HTERT RPE-1 (cell line): ENCODE data around the gene CLSTN2.

Source experiments
- in situ Hi-C: fragments of 300-500 bp; cut with MboI; formaldehyde crosslinking; loops from 4 replicates; pipeline ENCODE4 v1.14.3; 2020; ENCODE audit warnings: low sequenced_read_pairs

The CLSTN2 gene

DNA sequence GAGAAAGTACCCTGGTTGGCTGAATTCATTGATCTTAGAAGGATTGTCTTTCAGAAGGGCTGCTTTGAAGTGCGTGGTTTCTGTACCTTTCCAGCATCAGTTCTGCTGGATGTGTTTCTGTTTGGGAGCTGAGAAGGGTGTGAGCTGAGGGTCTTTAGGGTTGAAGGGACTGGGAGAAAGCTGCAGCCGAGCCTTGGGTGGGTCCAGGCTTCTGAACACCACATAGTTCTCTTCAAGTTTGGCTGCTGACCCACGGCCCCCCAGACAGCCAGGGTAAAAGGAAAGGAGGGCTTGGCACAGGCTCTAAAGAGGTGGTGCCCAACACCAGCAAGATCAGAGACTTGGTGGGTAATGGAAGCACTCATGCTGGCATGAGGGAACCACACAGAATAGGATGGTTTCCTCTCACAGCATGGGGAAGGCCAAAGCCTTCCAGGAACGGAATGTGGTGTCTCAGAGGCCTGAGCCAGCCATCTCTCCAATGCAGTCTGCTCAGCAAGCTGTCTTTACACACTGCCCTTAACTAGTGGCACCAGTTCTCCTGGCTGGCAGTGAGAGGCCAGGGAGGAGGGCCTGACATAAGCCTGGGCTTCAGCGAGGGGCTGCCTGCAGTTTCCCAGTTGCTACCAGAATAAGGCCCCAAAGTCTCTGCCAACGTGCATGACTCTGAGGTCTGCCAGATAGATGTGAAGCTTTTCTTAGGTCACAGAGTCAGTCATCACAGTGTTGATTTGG lies 503.9 kb downstream of the CLSTN2 start:
- in situ Hi-C loops: no loop called here

DNA sequence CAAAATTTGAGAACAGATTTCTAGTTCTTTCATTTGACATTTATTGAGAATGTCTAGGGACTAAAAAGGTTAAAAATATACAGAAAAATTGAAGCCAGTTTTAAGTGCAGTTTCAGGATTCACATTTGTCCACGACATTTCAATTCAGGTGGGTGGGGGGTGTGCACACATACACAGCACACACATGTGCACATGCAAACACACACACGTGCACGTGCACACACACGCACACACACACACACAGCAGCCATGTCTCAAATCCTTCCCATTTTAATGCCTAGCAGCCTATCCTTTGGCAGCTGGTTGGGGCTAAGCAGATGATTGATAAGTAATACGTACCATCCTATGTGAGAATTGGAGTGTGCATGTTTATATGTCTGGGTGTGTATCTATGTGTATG lies 504.5 kb downstream of the CLSTN2 start:
- in situ Hi-C loops: no loop called here

DNA sequence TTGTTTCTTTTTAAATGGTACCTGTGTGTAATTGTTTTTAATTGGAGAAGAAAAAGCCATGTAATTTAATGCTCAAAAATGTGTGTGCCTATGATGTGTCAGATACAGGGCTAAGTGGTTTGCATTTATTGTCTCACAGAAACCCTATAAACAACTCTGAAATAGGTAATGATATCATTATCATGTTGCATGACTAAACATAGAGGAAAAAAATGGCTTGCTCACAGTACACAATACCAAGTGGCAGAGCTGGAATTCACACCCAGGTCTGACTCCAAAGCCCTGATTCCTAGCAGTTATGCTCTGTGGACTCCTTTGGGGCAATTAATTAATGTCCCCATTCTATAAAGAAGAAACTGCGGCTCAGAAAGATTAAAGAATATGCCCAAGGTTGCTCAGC lies 505.5 kb downstream of the CLSTN2 start:
- in situ Hi-C loops: no loop called here

DNA sequence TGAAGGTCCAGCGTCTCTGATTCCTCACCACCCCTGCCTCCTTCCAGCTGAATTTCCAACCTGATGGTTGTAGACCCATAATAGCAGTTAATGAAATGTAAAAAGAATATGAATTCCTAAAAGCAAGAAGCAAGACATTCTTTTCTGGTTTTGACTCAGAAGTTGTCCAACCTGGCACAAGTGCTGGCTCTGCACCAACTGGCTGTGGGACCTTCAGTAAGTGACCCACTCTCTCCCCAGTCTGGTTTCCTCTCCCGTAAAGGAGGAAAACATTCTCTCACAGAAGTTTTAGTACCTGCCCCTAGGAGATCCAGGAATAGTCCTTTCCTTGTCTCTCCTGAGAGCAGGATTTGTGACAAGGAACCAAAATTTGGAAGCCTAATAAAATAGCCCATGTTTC lies 506.0 kb downstream of the CLSTN2 start:
- in situ Hi-C loops: no loop called here

DNA sequence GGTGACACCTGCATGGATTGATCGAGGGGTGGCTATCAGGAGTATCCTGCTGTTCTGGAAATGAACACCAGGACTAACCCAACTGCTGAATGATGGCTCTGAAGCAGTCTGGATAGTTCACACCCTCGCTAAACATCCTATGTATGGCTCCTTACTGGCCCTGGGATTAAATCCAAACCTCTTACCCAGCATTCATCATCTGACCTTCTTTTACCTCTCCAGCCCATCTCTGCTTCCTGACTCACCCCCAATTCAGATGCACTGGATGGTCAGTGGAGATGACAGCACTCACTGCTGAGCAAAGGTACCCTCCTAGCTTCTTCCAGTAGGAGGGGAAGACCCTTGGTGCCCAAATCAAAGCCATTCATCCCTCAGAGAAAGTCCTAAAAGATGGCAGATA lies 507.6 kb downstream of the CLSTN2 start:
- in situ Hi-C loops: no loop called here

DNA sequence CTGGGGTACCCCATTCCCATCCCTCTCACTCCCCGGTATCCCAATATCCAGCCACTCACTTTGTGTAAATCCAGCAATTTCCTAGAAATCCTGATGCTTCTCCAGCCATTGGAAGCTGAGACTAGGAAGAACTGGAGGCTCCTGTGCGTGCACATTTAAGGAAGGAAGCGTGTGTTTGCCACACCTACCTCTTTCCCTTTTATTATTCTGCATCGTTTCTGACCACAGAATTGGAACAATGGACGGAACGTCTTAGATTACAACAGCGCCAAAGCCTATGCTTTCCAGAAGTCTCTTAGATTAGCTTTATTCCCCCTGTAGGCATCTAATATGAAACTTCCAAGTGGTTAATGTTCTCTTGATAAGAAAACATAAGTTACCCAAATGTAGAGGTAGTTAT lies 508.1 kb downstream of the CLSTN2 start:
- in situ Hi-C loops: no loop called here

DNA sequence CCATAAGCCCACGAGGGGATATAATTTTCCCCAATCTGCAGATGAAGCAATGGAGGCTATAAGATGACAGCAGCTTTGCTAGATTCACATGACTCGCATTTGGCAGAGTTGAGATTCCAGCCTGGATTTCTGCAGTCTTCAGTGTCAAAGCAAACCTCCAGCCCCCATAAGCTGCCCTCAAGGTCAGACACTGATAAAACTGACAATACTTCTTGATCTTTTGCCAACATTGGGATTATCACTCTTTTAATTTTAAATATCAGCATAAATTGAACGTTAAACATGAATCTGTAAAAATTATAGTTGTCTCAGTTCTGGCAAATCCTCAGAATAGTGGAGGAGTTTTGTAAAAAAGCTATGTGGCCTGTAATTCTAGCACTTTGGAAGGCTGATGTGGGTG lies 508.8 kb downstream of the CLSTN2 start:
- in situ Hi-C loops: no loop called here

DNA sequence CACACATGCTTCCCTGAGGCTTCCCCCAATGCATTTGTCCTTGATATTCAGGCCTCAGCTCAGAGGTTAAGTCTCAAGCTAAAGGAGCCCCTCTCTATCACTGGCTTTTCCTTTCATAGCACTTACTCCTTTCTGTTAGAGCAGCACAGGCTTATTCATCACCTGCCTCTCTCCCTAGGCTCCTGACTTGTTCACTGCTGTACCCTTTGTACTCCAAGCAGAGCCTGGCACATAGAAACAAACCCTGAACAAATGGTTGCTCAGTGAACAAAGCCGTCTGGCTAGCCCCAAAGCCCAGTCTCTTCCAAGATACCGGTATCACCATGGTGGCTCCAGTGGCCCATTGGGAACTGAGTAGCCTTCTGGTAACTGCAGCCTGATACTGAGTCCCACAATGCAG lies 511.7 kb downstream of the CLSTN2 start:
- in situ Hi-C loops: no loop called here

DNA sequence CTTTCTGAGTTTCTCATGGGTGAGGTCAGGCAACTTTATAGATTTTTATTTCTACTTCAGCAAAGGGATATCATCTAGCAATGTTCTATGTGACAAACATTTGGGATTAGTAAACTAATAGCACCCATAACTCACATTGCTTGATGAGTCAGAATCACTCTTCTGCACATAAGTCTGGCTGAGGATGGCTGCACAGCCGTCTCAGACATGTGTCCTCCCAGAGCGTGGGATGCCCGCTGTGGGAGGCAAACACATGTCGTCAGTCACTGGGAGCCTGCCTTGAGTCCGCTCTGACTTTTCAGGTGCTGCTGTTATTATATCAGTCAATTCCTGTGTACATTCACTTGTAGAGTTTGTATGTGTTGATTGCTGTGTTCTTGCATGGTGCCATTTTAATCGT lies 512.2 kb downstream of the CLSTN2 start:
- in situ Hi-C loops: no loop called here

DNA sequence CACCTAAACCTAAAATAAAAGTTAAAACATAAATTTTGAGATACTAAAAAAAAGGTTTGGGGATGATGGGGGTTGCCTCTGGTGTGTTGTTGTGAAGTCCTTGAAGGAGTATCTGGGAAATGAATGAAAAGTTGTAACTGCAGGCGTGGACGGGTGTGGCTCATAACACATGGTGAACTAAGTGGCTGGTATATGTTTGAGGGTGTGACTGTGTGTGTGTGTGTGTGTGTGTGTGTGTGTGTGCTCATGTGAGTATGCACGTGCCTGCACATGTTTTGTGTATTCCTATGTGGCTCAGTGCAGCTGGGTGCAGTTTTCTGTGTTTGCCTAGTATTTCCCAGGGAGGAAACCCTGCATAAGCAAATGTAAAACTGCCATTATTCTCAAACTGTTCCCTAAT lies 513.0 kb downstream of the CLSTN2 start:
- in situ Hi-C loops: no loop called here

DNA sequence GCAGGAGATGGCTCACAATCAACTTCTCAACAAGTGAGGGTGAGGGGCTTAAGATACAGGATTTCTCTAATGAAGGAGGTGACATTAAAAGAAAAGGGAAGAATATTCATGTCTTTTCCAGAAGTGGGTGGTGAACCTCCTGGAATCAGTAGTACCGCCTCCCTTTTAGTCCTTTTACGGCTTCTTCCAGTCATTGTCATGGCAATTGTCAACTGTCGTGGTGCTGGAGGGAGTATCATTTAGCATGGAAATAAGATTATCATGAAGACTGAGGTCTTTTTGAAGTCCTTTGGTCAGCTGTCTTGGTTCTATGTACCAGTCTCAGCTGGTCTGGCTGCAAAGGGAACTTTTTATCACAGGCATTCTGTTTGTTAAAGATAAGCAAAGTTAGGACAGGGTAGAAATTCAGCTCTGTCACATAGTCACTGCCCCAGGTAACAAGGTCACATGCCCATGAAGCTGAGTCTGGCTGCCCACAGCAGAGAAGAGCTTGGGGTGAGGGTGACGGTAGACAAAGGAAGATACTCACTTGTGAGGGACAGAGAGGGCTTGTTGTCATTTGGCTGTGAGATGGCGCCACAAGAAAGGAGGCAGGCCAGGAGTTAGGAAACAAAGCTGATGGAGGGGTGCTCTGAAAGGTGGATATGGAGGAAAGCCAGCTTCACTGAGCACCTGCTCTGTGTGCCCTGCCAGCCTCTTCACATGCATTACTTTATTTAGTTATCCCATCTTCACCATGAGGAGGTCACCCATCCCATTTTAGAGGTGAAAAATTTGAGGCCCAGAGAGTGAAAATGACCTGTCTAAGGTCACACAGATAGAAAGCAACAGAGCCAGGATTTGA lies 514.6 kb downstream of the CLSTN2 start:
- in situ Hi-C loops: no loop called here

DNA sequence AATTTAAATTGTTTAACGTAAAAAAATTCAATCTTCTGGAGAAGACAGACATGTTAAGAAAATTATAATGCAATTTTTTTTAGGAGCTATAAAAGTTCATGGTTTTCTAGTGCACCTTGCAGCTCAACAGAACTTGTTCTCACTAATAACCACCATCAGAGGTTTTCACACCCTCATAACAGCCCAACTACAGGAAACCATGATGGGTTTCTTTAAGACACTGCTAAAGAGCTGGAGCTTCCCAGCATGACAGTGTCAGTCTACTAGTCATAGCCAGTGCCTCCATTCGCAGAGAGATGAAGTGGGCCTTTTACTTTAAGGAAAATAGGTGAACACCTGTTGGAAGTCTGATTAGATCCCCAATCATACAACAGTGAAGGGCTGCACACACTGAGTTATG lies 518.8 kb downstream of the CLSTN2 start:
- in situ Hi-C loops: no loop called here

DNA sequence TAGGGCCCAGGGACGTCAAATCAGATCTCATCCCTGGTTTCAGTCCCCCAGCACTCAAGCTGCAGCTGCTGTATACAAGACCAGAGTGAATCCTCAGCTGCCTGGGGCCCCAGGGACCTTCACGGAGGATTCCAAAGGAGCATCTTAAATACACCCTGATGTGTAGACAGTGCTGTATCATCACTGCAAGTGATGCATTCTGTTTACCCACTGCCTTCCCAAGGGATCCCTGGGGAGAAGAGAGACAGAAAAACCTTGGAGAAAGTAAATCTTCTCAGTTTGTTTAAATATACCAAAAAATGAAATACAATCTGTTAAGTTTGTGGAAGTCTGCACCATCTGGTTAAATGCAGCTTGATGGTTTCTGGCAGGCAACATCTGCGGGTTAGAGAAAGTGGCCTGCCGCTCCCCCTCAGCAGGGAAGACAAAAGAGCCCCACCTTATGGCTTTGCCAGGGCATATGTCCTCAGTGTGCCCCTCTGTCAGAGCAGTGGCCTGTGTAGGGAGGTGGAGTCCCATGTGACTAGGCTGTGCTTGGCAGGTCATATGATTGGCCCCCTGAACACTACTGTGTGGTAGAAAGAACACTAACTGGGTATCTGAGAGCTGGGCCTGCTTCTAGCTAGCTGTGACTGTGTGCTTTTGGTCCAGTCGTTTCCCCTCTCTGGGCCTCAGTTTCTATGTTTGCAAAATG lies 520.7 kb downstream of the CLSTN2 start:
- in situ Hi-C loops: no loop called here

DNA sequence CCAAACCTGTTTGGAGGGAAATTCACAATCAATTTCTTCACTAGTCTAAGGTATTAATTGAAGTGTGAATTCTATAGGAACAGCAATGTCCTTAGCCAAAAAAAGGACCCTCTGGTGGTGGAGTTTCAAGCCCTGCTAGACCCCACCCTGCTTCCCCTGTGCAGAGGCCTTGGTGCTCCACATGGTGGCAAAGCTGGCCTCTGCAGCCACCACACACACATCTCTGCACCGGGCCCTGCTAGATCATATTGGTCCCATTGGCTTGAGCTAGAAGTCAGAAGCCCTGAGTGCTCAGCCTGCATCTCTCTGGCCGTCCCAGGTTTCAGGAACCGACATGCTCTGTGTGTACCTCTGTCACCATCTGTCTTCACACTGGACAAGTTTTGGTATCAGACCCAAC lies 522.0 kb downstream of the CLSTN2 start:
- in situ Hi-C loops: no loop called here

DNA sequence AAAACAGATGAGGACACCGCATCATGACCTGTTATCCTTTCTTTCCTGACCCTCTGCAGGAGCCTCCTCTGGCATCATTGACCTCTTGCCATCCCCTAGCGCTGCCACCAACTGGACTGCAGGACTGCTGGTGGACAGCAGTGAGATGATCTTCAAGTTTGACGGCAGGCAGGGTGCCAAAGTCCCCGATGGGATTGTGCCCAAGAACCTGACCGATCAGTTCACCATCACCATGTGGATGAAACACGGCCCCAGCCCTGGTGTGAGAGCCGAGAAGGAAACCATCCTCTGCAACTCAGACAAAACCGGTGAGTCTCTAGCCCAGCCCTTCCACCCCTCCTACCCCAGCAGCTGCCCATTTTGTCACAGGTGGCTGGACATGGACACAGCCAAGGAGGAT lies 524.5 kb downstream of the CLSTN2 start:
- in situ Hi-C loops: no loop called here

DNA sequence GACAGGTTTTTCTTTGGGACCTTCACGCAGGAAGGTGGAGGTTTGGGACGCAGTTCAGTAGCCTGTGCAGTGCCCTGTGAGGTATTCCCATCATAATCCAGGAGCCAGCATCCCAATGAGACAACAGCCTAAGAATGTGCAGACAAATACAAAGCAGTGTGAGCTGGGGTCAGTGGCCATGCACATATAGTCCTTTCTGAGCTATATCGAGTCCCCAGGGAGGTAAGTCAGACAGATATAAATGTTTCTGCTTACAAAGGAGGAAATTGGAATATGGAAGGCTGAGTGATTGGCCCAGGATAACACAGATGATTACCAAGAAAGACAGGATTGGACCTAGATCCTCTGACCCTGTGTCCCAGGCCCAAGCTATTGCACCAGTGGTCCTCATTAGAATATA lies 526.3 kb downstream of the CLSTN2 start:
- in situ Hi-C loops: no loop called here

DNA sequence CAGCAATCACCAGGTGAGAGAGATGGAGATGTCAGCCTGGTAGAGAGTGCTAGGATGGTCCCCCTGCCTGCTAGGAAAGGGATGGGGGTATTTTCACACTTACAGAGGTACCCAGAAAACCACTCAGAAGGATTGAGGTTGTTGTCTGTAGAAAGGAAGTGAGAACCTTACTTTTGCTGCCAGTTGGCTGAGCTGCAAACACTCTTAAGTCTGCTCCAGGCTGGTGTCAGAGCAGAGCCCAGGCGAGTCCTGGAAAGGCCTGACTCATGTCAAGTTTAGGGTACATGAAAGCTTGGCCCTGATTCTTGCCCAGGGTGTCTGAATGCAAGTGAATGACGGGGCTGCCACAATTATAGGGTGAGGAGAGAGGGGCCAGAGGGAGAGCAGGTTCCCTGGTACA lies 528.4 kb downstream of the CLSTN2 start:
- in situ Hi-C loops: no loop called here

DNA sequence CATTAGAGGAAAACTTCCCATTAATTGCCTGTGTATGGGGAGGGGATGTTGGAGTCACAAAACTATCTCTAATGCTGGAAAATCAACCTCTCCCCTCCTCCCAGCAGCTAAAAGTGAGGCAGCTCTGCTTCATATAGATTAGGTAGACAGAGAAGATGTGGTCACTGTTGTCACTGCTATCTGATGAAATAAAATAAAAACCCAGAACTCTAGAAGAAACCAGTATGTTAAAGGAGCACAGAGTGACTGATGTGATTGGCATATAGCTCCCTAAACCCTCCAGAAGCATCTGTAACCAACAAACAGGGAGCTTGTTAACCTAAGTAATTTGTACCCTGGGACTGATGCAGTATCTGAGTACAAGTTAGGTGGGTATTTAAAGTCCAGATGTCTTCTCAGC lies 531.0 kb downstream of the CLSTN2 start:
- in situ Hi-C loops: no loop called here

DNA sequence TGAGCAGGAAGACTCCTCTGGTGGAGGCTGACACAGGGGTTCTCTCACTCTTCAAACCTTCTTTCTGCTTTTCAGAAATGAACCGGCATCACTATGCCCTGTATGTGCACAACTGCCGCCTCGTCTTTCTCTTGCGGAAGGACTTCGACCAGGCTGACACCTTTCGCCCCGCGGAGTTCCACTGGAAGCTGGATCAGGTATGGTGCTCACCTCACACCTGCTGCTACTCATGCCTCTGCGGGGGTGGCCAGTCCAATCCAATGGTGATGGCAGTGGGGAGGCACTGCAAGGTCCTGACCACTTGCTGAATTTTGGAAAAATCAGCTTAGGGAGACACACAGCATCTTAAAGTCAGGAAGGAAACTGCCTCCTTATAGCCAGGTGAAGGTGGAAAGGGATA lies 531.5 kb downstream of the CLSTN2 start:
- in situ Hi-C loops: no loop called here

DNA sequence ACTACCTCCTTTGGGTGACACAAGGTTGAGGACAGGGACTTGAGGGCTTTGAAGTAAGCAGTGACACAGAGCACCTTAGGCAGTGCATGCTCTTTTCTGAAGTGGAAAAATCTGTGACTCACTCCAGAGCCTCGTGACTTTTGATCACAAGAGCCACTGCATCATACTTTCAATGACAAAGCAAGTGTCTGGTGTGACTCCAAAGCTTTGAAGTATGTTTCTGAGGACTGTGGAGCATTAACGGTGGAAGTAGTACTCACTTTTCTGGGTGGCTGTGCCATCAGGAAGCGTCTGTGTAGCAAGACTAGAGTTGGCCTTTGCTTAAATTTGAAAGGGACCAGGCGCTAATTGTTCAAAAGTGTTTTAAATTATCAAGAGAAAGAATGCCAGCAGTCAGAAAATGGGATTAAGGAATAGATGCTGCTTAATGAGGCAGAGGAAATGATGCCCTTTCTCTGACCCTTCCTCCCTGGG lies 532.2 kb downstream of the CLSTN2 start:
- in situ Hi-C loops: no loop called here

DNA sequence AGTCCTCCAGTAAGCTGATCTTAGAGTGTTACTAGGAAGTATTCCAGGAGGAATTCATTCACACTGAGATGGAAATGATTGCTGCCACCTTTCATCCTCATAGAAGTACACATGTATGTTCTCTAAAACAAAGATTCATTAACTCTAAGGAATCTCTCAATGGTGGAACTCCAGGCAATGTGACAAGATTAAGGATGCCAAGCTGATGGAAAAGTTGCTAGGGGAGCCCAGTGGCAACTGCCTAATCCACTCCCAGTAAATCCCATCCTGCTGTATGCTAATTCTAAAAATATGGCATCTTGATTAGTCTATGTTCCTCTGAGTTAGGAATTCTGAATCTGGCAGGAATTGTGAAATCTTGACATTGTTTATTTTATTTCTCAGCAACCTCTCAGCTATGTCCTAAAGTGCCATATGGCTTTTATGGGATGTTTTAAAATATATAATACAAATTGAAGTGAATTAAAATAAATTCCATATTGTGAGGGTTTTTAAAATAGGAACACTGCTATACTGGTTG lies 532.9 kb downstream of the CLSTN2 start:
- in situ Hi-C loops: no loop called here

DNA sequence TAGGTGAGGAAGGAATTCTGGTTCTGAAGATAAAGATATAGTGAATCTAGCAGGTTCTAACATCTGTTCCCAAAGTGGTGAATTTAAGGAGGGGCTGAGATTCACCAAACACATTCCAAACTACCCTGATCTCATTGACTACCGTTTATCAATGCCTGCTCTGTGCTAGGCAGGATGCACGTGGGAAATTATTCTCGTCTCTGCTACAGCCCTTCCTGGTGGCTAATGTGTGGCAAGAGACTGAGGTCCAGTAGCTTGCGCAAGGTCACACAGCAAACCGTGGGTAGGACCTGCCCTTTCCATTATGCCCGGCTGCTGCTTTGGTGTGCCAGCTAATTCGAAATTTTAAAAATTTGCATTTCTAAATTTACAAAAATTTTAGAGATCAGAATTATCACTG lies 533.4 kb downstream of the CLSTN2 start:
- in situ Hi-C loops: no loop called here
